T1000 (cell line): ENCODE measurements around the gene CLCN7.
"Not testable (repeated sequence)": the region's sequence is repeated elsewhere in the genome, so short reads cannot be mapped to it uniquely, and the experiment has no call there.

ENCODE experiments used
- DNase-seq: peaks from one replicate; lab custom pipeline; 2025; ENCODE audit warnings: mixed read lengths; lab: John Stamatoyannopoulos, UW

The CLCN7 gene

DNA sequence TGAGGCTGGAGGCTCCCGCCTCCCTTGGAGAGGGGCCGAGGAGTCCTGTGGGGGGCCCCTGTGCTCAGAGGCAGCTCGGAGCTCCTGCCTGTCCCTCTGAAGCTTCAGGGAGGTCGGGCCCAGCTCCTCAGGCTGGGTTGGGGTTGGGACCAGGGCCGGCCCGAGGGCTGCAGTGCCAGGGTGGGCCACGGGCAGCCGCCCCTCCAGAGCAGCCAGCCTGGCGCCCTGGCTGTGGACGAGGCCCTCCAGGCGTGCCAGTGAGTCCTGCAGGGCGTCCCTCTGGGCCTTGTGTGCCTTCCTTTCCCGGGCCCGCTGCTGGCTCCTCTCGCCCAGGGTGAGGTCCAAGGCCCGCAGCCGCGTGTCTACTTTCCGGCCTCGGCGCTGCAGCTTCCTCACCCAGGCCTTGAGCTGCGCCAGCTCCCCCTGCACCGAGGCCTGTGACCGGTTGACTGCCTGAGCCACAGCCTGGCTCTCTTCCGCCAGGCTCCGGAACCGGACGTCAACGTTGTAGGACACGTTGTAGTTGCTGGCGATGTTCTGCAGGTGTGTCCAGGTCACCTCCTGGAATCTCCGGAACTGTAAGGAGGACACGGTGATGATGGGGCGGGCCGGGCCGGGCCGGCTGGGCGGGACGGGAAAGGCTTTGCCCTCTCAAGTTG is 12.7 kb upstream of the CLCN7 start:
- no peak for DNase-seq

GRCh38 chr16:1486551-1487390 is 11.9 kb upstream of the CLCN7 start:
- DNase-seq: no peak

DNA sequence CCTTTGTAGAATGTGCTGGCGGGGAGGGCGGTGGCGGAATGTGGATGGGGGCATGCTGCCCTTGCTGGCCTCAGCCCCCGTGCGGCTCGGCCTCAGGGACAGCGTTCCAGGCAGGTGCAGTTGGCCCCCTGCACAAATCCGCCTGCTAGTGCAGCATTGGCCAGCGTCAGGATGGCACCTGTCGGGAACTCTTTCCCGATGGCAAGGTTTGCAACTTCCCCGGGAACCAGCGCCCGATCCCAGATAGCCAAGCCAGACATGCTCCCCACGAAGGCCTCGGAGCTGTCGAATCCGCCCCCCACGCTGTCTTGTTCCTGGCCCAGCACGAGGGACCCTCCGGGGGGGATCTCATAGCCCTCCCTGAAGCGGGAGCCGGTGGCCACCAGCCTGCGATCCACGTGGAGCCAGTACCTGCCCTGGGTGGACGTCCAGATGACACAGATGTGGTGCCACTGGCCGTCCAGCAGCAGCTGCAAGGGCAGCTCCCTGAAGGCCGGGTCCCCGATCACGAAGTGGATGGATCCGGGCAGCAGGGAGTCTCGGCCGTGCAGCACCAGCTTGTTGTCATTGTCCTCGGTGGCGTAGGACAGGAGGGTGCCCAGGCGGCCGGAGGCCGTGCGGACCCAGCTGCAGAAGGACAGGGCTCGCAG is 11.1 kb upstream of the CLCN7 start:
- no peak for DNase-seq

- DNase-seq: no peak
Observed at GRCh38 chr16:1481906-1482835, 7.3 kb upstream of the CLCN7 start.

- DNase-seq: not testable (repeated sequence)
Observed at GRCh38 chr16:1478937-1479336, 4.1 kb upstream of the CLCN7 start.

DNA sequence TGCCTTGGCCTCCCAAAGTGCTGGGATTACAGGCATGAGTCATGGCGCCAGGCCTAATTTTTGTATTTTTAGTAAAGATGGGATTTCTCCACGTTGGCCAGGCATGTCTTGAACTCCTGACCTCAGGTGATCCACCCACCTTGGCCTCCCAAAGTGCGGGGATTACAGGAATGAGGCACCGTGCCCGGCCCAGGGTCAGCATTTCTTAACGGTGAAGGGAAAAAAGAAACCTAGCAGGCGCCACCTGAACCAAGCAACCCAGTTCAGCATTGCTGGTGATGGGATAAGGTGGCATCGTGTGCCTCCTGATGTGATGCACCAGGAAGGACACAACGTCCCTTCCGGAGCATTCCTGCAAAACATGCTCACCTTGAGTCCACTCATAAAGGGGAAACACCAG is 2.2 kb upstream of the CLCN7 start:
- DNase-seq: no peak

DNA sequence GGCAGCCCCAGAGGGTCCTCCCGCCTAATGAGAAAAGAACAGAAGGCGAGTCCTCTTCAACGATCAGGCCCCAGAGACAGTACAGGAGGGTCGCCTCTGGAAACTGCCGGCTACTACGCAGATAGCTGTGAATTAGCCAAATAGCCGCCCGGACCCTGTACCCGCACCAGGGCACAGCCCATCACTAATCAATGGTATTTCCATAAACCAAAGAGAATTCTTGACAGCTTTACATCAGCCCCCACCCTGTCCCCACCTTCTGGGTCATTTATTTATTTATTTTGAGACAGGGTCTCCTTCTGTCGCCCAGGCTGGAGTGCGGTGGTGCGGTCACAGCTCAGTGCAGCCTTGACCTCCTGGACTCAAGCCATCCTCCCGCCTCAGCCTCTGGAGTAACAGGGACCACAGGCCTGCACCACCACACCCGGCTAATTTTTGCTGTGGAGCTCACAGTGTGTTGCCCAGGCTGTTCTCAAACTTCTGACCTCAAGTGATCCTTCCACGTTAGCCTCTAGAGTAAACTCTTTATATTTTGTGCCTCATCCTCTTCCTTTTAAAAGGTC is 805 bp upstream of the CLCN7 start:
- DNase-seq: no peak

- no peak for DNase-seq
Observed at GRCh38 chr16:1474082-1474795, 589 bp downstream of the CLCN7 start.

DNA sequence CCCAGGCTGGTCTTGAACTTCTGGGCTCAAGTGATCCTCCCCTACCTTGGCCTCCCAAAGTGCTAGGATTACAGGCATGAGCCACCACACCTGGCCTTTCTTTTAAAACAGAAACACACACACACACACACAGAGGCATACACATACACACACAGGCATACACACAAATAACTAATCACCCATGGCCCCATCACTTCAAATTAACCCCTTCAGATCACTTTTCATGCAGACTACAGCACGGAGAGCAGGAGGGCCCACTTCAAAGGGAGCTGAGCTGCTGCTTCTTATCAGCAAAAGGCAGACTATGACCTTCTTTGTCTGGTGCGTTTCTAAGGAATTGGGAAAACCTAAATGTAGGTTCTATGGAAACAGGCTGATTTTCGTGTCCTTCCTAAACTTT is 1.9 kb downstream of the CLCN7 start:
- no peak for DNase-seq

GRCh38 chr16:1471569-1472194 is 3.1 kb downstream of the CLCN7 start:
- no peak for DNase-seq

- no peak for DNase-seq
Observed at GRCh38 chr16:1470481-1471251, 4.2 kb downstream of the CLCN7 start.

DNA sequence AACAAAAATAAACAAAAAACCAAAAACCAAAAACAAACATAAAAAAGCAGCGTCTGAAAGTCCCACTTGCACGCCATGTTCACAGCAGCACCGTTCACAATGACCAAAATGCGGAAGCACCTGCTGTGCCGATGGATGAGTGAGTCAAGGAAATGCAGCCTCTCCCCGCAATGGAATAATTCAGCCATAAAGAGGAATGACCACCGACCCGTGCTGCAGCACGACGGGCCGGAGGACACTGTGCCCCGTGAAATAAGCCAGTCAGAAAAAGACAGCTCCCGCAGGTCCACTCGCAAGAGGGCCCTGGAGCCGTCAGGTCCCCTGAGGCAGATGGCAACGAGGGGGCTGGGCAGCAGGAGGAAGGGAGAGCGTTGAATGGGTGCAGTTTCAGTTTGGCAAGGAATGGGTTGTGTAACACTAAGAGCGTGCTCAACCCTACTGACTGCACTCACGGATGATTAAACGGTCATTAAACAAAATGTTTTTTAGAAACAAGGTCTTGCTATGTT is 5.1 kb downstream of the CLCN7 start:
- no peak for DNase-seq

- DNase-seq: not testable (repeated sequence)
Observed at GRCh38 chr16:1469141-1469540, 5.7 kb downstream of the CLCN7 start.

- no peak for DNase-seq
Observed at GRCh38 chr16:1468426-1468810, 6.4 kb downstream of the CLCN7 start.

GRCh38 chr16:1466968-1467521 is 7.8 kb downstream of the CLCN7 start:
- DNase-seq: no peak

DNA sequence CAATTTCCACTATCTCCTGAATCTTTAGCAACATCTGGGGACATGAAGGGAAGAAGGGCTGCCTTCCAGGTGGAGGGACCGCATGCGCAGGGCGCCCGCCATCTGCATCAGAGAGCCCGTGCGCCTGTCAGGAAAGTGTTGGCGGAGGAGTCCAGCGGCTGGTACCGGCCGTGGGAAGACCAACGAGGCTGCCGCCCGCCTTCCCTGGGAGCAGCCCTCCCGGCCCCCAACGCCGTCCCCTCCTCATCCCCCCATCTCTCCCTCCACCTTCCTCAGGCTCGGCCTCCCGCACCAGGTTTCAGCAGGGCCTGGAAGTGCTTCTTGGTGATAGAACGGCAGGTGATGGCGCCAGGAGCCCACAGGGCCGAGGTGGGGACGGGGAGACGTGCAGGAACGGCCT is 8.8 kb downstream of the CLCN7 start:
- DNase-seq: no peak

DNA sequence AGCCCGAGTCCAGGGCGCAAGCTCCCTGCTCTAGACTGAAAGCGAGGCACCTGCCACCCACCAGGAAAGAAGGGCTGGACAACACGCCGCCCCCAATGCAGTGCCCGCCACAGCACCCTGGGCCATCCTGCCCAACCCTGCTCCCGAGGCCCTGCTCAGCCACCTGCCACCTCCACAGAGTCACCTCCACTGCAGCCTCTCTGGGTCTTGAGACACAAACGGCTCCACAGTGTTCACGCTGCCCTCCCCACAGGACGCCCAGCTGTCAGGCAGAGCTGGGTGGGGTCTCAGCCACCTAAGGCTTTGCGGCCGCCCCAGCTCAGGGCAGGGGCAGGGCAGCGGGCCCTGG is 9.3 kb downstream of the CLCN7 start:
- DNase-seq: no peak

GRCh38 chr16:1464894-1465566 is 9.8 kb downstream of the CLCN7 start:
- DNase-seq: no peak
